NCI-H1417 (cell line): ENCODE measurements around the gene OPA3.

Experiments
- DNase-seq, 3 experiments: peaks; one replicate each; lab custom pipeline; 2025; lab: John Stamatoyannopoulos, UW

OPA3 gene

GRCh38 chr19:45567609-45568008 lies 17.0 kb downstream of the OPA3 start:
- no peak for DNase-seq

GRCh38 chr19:45564131-45564780 lies 20.3 kb downstream of the OPA3 start:
- no peak for DNase-seq

GRCh38 chr19:45560686-45561085 lies 23.9 kb downstream of the OPA3 start:
- DNase-seq: no peak

DNA sequence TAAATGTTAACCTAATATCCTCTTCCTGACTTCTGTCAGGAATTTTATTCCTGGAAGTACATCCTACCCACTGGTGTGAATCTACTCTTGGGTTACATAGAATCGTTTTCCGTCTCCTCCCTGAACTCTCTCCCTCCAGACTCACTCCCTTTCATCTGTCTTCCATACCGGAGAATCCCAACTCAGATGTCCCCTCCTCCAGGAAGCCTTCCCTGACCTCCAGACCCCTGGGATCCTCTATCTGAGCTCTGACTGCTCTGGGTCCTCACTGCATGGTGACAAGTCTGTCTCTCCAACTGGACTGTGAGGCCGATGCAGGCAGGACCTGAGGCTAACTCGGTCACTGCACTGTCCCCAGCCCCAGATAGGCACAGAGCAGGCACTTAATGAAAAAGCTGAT lies 24.6 kb downstream of the OPA3 start:
- DNase-seq: no peak

GRCh38 chr19:45558399-45558878 lies 26.2 kb downstream of the OPA3 start:
- DNase-seq: peak in 1 of 3 experiments; percentile 5

- DNase-seq: no peak
These were observed 27.8 kb downstream of the OPA3 start for GRCh38 chr19:45556835-45557234.

- no peak for DNase-seq
These were observed 30.1 kb downstream of the OPA3 start for GRCh38 chr19:45554481-45554880.

GRCh38 chr19:45553464-45553863 lies 31.1 kb downstream of the OPA3 start:
- no peak for DNase-seq

DNA sequence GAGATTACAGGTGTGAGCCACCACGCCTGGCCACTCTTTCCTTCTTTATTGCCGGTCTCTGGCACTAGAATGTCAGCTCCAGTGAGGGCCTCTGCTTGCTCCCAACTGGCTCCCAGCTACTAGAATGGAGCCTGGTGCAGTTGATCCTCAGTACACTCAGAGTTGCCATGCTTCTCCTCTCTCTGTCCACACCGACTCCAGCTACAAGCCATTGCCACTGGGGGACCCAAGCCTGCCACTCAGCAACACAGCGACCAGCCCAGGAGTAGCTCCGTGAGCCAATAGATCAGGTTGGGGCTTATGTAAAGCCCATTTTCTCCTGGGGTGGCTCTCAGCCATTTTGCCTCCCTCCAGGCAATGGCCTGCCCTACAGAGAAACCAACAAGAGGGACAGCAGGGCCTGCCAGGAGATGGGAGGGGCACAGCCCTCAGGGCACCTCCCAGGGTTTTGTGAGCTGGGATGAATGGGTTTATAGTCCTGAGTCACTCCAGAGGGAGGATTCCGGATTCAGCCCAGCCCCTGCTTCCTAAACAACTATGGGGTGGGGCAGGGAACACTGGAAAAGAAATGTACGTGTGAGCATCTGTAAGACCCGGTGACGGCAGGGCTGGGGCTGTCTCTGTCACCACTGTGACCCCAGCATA lies 36.5 kb downstream of the OPA3 start:
- DNase-seq: no peak

GRCh38 chr19:45547211-45547770 lies 37.3 kb downstream of the OPA3 start:
- DNase-seq: no peak

GRCh38 chr19:45542234-45542668 lies 42.4 kb downstream of the OPA3 start:
- peak in 1 of 3 experiments; percentile 1 for DNase-seq

GRCh38 chr19:45539459-45539858 lies 45.1 kb downstream of the OPA3 start:
- DNase-seq: no peak

GRCh38 chr19:45531349-45531748 lies 53.3 kb downstream of the OPA3 start:
- DNase-seq: no peak

DNA sequence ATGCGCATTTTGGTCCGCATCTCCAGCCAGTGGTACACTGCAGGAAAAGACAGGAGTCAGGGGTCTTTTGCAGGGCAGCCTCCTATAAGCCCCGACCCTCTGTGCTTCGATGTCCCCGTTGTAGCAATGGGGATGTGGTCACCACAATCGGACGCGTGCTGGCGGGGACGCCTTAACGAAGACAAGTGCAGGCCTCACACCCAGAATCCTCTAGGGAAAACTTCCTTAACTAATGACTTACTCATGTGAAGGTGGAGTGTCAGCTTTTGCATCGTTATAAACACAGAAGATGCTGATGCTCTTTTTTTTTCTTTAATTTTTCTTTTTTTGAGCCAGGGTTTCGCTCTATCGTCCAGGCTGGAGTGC lies 55.2 kb downstream of the OPA3 start:
- peak in 2 of 3 experiments; percentile 16 to 29 for DNase-seq

- peak; percentile 34 to 74 (median 53) for DNase-seq
These were observed 55.7 kb downstream of the OPA3 start for GRCh38 chr19:45528744-45529419.

- DNase-seq: peak in 1 of 3 experiments; percentile 23
These were observed 56.4 kb downstream of the OPA3 start for GRCh38 chr19:45528149-45528743.

DNA sequence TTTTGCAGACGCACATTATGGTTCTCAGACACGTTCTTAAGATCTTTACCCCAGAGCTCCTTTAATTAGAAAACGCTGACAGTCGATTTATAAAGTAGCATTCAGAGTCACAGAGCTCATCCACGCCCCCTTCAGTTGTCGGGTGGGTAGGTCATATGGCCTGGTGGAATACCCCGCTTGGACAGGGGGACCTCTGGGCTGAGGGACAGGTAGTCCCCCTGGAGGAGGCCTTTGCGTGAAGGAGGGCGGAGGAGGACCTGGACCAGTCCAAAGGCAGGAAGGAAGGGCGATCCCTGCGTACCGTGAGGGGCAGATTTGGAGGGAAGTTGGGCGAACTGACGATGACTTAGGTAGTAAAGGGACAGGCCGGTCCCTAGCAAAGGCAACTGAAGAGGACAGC lies 56.9 kb downstream of the OPA3 start:
- no peak for DNase-seq

DNA sequence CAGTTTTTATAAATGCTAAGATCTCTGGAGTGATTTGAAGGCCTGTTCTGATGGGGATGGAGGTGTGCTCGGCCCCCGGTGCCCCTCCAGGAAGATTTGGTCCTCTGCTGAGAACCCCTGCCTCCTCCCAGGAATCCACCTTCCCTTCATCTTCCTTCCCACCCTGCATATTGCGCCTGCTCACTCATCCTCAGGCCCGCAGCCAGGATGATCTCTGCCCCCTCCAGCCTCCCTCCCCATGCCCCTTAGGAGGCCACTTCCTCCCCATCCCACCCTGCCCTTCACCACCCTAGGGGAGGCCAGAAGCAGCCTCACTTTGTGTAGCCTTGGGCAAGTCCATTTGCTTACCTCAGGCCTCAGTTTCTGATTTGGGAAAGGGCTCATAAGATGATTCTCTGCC lies 57.6 kb downstream of the OPA3 start:
- DNase-seq: no peak

- peak; percentile 45 to 72 (median 63) for DNase-seq
These were observed 58.5 kb downstream of the OPA3 start for GRCh38 chr19:45526143-45526542.

DNA sequence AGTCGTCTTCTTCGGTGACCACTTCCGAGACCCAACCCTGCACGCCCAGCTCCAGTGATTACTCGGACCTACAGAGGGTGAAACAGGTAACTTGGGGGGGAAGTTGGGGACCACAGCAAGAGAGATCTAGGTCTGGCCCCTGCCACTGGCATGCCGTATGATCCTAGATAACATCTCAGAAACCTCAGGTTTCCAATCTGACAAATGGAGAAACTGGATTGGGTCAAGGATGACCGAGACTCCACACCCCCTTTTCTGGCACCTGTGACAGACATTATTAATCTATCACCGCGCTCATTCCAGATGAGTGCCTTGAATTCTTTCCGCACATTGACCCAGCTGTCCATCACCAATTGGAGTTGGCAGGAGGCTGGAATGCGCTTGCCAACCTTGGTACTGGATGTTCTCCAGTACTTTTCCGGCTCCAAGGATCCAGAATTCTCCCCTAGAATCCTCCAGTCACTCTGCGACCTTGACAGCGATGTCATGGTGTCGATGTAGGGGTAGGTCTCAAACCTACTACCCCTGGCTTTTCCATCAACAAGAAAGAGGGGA lies 60.0 kb downstream of the OPA3 start:
- DNase-seq: no peak

DNA sequence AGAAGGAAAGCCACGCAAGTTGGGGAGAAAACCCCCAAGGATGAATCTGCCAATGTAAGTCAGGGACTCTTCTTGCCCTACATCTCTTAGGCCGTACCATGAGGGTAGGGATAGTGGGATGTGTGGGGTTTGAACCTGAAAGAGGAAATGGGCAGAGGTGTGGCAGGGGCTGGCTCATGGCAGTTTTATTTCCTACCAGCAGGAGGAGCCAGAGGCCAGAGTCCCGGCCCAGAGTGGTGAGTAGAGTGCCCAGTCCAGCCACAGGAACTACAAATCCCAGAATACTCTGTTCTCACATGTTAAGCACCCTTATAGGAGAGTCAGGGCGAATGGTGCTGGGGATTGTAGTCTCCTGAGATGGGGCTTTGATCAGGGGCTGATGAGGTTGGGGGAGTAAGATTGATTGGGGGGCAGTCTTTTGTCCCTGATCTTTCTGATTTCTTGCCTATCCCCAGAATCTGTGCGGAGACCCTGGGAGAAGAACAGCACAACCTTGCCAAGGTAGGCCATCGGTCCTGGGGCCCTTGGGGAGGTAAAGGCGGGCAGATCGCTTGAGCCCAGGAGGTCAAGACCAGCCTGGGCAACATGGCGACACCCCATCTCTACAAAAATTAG lies 60.9 kb downstream of the OPA3 start:
- DNase-seq: peak; percentile 65 to 89 (median 86)
